C4-2B (cell line): ENCODE data around the gene ITPA.

Experiments used
- ZFX ChIP-seq: fragments of 450-650 bp; IDR thresholded peaks from 2 replicates; pipeline ENCODE4 v1.6.1; 2017
- TF ChIP-seq, protein P1 (sequence below): fragments of 450-650 bp; conservative IDR thresholded peaks from 2 replicates; pipeline ENCODE4 v1.5.1; 2017; ENCODE audit warnings: mild to moderate bottlenecking

DNA sequence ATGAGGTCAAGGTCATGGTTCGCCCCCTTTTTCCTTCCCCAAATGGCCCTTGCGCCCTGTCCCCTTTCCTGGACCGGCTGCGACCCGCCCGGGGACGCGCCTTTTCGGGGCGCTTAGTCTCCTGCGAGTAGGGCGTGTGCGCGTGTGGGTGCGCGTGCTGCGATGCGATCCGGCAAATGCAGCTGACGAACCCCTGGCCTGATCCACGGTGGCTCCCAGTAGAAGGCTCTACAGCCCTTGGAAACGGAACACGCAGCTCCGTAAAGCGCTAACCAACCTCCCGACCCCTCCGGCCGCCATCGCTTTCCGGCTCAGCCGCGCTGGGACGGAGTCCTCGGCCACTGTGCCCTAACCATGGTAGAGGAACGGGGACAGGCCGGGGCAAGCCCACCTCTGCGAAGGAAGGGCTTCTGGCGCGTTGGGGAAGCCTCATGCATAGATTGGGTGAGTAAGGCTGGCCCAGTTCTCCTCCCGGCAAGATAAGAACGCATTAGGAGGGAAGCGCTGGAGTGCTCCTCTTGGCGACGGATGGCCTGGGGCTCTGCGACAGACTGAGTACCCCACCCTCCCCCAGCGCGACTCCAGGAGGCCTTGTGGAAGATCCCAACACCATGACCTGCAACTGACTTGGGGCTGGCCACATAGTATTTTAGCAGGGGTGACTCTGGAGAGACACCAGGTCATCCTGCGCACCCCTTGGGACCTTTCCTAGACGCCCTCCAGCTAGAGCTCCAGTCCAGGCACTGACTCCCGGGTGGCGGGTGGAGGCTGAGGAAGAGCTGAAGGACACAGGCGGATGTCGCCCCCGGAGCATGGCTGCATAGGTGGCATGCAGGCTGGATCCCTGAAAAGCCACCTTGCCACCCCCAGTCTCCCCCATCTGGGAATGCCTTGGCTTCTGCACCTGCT is 30.8 kb downstream of the ITPA start:
- TF ChIP-seq, protein P1, sequence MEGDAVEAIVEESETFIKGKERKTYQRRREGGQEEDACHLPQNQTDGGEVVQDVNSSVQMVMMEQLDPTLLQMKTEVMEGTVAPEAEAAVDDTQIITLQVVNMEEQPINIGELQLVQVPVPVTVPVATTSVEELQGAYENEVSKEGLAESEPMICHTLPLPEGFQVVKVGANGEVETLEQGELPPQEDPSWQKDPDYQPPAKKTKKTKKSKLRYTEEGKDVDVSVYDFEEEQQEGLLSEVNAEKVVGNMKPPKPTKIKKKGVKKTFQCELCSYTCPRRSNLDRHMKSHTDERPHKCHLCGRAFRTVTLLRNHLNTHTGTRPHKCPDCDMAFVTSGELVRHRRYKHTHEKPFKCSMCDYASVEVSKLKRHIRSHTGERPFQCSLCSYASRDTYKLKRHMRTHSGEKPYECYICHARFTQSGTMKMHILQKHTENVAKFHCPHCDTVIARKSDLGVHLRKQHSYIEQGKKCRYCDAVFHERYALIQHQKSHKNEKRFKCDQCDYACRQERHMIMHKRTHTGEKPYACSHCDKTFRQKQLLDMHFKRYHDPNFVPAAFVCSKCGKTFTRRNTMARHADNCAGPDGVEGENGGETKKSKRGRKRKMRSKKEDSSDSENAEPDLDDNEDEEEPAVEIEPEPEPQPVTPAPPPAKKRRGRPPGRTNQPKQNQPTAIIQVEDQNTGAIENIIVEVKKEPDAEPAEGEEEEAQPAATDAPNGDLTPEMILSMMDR = no peak
- TF ChIP-seq ZFX = no peak
